Smooth muscle cell (in vitro differentiated cells): ENCODE results near the gene CDH23. TPM values are rescaled to one million over a fixed set of nuclear protein-coding genes. Genes with fewer than 3 reads are reported as not detected.

Experiments
- DNase-seq: peaks from one replicate; lab custom pipeline; 2025; ENCODE audit not compliant: unreplicated experiment; lab: John Stamatoyannopoulos, UW
- H2AFZ ChIP-seq: fragments of 200-600 bp; sonication (generic); 2 replicates; pipeline ENCODE4 v1.6.0; 2016; ENCODE audit warnings: antibody characterized with exemption, low read depth, mild to moderate bottlenecking
- H3F3A ChIP-seq: fragments of 200-600 bp; sonication (generic); 2 replicates; pipeline ENCODE4 v1.6.0; 2017; ENCODE audit warnings: antibody characterized with exemption, low read depth
- H3K27ac ChIP-seq: fragments of 200-600 bp; sonication (generic); 2 replicates; pipeline ENCODE4 v1.5.1; 2016; ENCODE audit warnings: low read depth, mild to moderate bottlenecking
- H3K27me3 ChIP-seq: fragments of 200-600 bp; sonication (generic); 2 replicates; pipeline ENCODE4 v1.6.1; 2016; ENCODE audit warnings: low read depth, mild to moderate bottlenecking
- H3K36me3 ChIP-seq: fragments of 200-600 bp; sonication (generic); 2 replicates; pipeline ENCODE4 v1.5.1; 2016; ENCODE audit warnings: low read depth
- H3K4me1 ChIP-seq: fragments of 200-600 bp; sonication (generic); 2 replicates; pipeline ENCODE4 v1.5.1; 2016; ENCODE audit warnings: low read depth
- H3K4me2 ChIP-seq: fragments of 200-600 bp; sonication (generic); 2 replicates; pipeline ENCODE4 v1.6.0; 2016; ENCODE audit warnings: mild to moderate bottlenecking
- H3K4me3 ChIP-seq: fragments of 200-600 bp; sonication (generic); 2 replicates; pipeline ENCODE4 v1.5.1; 2016; ENCODE audit warnings: mild to moderate bottlenecking
- H3K79me2 ChIP-seq: fragments of 200-600 bp; sonication (generic); 2 replicates; pipeline ENCODE4 v1.6.0; 2016; ENCODE audit warnings: low read depth, mild to moderate bottlenecking
- H3K9ac ChIP-seq: fragments of 200-600 bp; sonication (generic); 2 replicates; pipeline ENCODE4 v1.6.0; 2016; ENCODE audit warnings: low read depth
- H3K9me3 ChIP-seq: fragments of 200-600 bp; sonication (generic); replicated peaks from 2 replicates; pipeline ENCODE4 v1.5.1; 2016; ENCODE audit warnings: low read depth
- H4K20me1 ChIP-seq: fragments of 200-600 bp; sonication (generic); 2 replicates; pipeline ENCODE4 v1.6.0; 2016; ENCODE audit warnings: low read depth
- CTCF ChIP-seq: fragments of 200-600 bp; sonication (generic); IDR thresholded peaks from 2 replicates; pipeline ENCODE4 v1.5.1; 2017; ENCODE audit warnings: borderline replicate concordance, mild to moderate bottlenecking, antibody characterized with exemption; ENCODE audit not compliant: insufficient read depth, poor library complexity, severe bottlenecking
- WGBS: methylation state at CpG from one replicate; pipeline ENCODE4 v1.1.7; 2016; ENCODE audit warnings: low lambda C conversion rate; 5-methylcytosine and 5-hydroxymethylcytosine counted together
- polyA plus RNA-seq: library from polyadenylated mRNA; unstranded; fragments of >200 nt; fragmentation: Nextera tagmentation; extraction: Ambion mirVana; gene quantifications from 2 replicates; pipeline ENCODE4 v1.2.1, GENCODE V29; 2016
- total RNA-seq: library from RNA; depleted of rRNA; stranded (reverse); fragments of >200 nt; gene quantifications from 2 replicates; pipeline ENCODE4 v1.2.3, GENCODE V29; 2014

The CDH23 gene
- total and polyA plus RNA-seq, 2 experiments from 2014 or later = 0.99 to 2.5 TPM

- Histone ChIP-seq H2AFZ (no peak overlapping the region), H3K9me3 (no peaks in the 10 kb centered on the region), H3K79me2 (no peaks in the 10 kb centered on the region), H4K20me1 (no peaks in the 10 kb centered on the region), H3K36me3 (no peaks in the 10 kb centered on the region), H3F3A (no peaks in the 10 kb centered on the region), H3K27me3 (no peaks in the 10 kb centered on the region), H3K27ac (no peak overlapping the region), H3K4me3 (no peak overlapping the region), H3K9ac (no peak overlapping the region), H3K4me2 (no peak overlapping the region), H3K4me1 (no peaks in the 10 kb centered on the region)
- no peak for DNase-seq
- 82% methylated on average over 15 of the region's 15 CpGs for WGBS
- no peak for TF ChIP-seq CTCF
These were observed 352.0 kb downstream of the CDH23 start for GRCh38 chr10:71748671-71749191.

- Histone ChIP-seq H3K4me1 (no peaks in the 10 kb centered on the region), H3K27ac (no peak overlapping the region), H4K20me1 (no peaks in the 10 kb centered on the region), H3K9ac (no peak overlapping the region), H3K27me3 (no peaks in the 10 kb centered on the region), H3K9me3 (no peaks in the 10 kb centered on the region), H2AFZ (no peak overlapping the region), H3F3A (no peaks in the 10 kb centered on the region), H3K4me3 (no peak overlapping the region), H3K36me3 (no peaks in the 10 kb centered on the region), H3K79me2 (no peaks in the 10 kb centered on the region), H3K4me2 (no peak overlapping the region)
- WGBS = 97% methylated on average over 4 of the region's 4 CpGs
- no peak for DNase-seq
- TF ChIP-seq CTCF = no peak
These were observed 352.7 kb downstream of the CDH23 start for GRCh38 chr10:71749396-71749795.

- peaks cover 6% of the 10 kb centered on the region for H3K27me3 ChIP-seq
- no peaks in the 10 kb centered on the region for H4K20me1 ChIP-seq
- H3F3A ChIP-seq = no peaks in the 10 kb centered on the region
- no peaks in the 10 kb centered on the region for H3K79me2 ChIP-seq
- no peak overlapping the region for H3K27ac ChIP-seq
- no peak overlapping the region for H3K9ac ChIP-seq
- H2AFZ ChIP-seq = no peak overlapping the region
- TF ChIP-seq CTCF = no peak
- DNase-seq = no peak
- H3K9me3 ChIP-seq = no peaks in the 10 kb centered on the region
- H3K4me3 ChIP-seq = no peak overlapping the region
- H3K4me1 ChIP-seq = no peaks in the 10 kb centered on the region
- WGBS = 97% methylated on average over 14 of the region's 15 CpGs
- H3K36me3 ChIP-seq = no peaks in the 10 kb centered on the region
- H3K4me2 ChIP-seq = no peak overlapping the region
These were observed 353.6 kb downstream of the CDH23 start for GRCh38 chr10:71750124-71750841.

- Histone ChIP-seq H3K4me1 (no peaks in the 10 kb centered on the region), H3K4me2 (no peak overlapping the region), H3F3A (no peaks in the 10 kb centered on the region), H2AFZ (no peak overlapping the region), H3K27ac (no peak overlapping the region), H3K36me3 (no peaks in the 10 kb centered on the region), H3K27me3 (peaks cover 6% of the 10 kb centered on the region), H3K4me3 (no peak overlapping the region), H4K20me1 (no peaks in the 10 kb centered on the region), H3K9ac (no peak overlapping the region), H3K79me2 (no peaks in the 10 kb centered on the region), H3K9me3 (no peaks in the 10 kb centered on the region)
- no peak for DNase-seq
- TF ChIP-seq CTCF = no peak
- 93% methylated on average over 5 of the region's 5 CpGs for WGBS
These were observed 354.3 kb downstream of the CDH23 start for GRCh38 chr10:71750986-71751385.
